A673 (cell line): ENCODE data around the gene GPD1L. TPM values are rescaled to one million over a fixed set of nuclear protein-coding genes. Genes with fewer than 3 reads are reported as not detected.

Experiments used
- BruUV-seq: library from RNA; stranded (reverse); fragments of 400-500 nt; replicated peaks from 2 replicates; lab custom pipeline; 2021; lab: Mats Ljungman, UMichigan
- CTCF ChIA-PET: fragments of 300-600 bp; sonication (Branson Sonifier 250); formaldehyde crosslinking; loops from one replicate; lab custom pipeline; 2022; ENCODE audit warnings: antibody characterized with exemption; lab: Charles Lee
- POLR2A ChIA-PET: fragments of 300-600 bp; sonication (Branson Sonifier 250); formaldehyde crosslinking; loops from one replicate; lab custom pipeline; 2022; ENCODE audit warnings: antibody characterized with exemption; ENCODE audit not compliant: low non-redundant PET; lab: Charles Lee
- DNase-seq: peaks from one replicate; pipeline ENCODE4 v3.0.0-alpha.2; 2015; ENCODE audit warnings: low spot score
- H3K27ac ChIP-seq: fragments of 200-600 bp; sonication (generic); 2 replicates; pipeline ENCODE4 v1.5.1; 2016; ENCODE audit warnings: mixed run types, low read depth, mild to moderate bottlenecking, mixed read lengths, antibody characterized with exemption, low read length; ENCODE audit not compliant: poor library complexity, severe bottlenecking
- H3K27me3 ChIP-seq: fragments of 200-600 bp; sonication (generic); replicated peaks from 2 replicates; pipeline ENCODE4 v1.6.1; 2017; ENCODE audit warnings: mixed run types, low read depth, mild to moderate bottlenecking, mixed read lengths, antibody characterized with exemption, low read length; ENCODE audit not compliant: insufficient read depth, poor library complexity
- H3K36me3 ChIP-seq: fragments of 200-600 bp; sonication (generic); 2 replicates; pipeline ENCODE4 v1.6.1; 2016; ENCODE audit warnings: mixed run types, mild to moderate bottlenecking, mixed read lengths, antibody characterized with exemption, low read length; ENCODE audit not compliant: insufficient read depth, poor library complexity, severe bottlenecking
- H3K4me1 ChIP-seq: fragments of 200-600 bp; sonication (generic); 2 replicates; pipeline ENCODE4 v1.6.1; 2017; ENCODE audit warnings: mixed run types, mild to moderate bottlenecking, mixed read lengths, antibody characterized with exemption, low read length; ENCODE audit not compliant: insufficient read depth, poor library complexity, severe bottlenecking
- H3K4me3 ChIP-seq: fragments of 200-600 bp; sonication (generic); 2 replicates; pipeline ENCODE4 v1.5.1; 2016; ENCODE audit warnings: low read depth, mixed run types, mild to moderate bottlenecking, mixed read lengths, low read length; ENCODE audit not compliant: poor library complexity, severe bottlenecking
- H3K9me3 ChIP-seq: fragments of 200-600 bp; sonication (generic); 2 replicates; pipeline ENCODE4 v1.6.1; 2016; ENCODE audit warnings: mixed run types, low read depth, mild to moderate bottlenecking, mixed read lengths, antibody characterized with exemption, low read length; ENCODE audit not compliant: poor library complexity, severe bottlenecking
- EZH2 ChIP-seq: fragments of 200-600 bp; sonication (generic); IDR thresholded peaks from 2 replicates; pipeline ENCODE4 v1.6.1; 2017; ENCODE audit warnings: borderline replicate concordance, low read depth, mild to moderate bottlenecking, mixed read lengths, antibody characterized with exemption, low read length; ENCODE audit not compliant: poor library complexity, severe bottlenecking
- intact Hi-C: fragments of 100-400 bp; cut with micrococcal nuclease; formaldehyde crosslinking; loops from one replicate; pipeline ENCODE4 v1.10.0; 2022; ENCODE audit not compliant: unreplicated experiment
- total RNA-seq: library from RNA; stranded (reverse); gene quantifications from 2 replicates; pipeline ENCODE4 v1.2.3, GENCODE V29; 2021
- TF ChIP-seq, protein P1 (sequence below): fragments of 300-800, 200-600 bp; sonication (generic); conservative IDR thresholded peaks from 2 replicates; pipeline ENCODE4 v1.5.1; 2017; ENCODE audit warnings: low read depth, mild to moderate bottlenecking, antibody characterized with exemption, low read length, moderate library complexity, mixed read lengths

GPD1L gene
- total RNA-seq, 1 experiment from 2014 or later: 9.9 TPM

DNA sequence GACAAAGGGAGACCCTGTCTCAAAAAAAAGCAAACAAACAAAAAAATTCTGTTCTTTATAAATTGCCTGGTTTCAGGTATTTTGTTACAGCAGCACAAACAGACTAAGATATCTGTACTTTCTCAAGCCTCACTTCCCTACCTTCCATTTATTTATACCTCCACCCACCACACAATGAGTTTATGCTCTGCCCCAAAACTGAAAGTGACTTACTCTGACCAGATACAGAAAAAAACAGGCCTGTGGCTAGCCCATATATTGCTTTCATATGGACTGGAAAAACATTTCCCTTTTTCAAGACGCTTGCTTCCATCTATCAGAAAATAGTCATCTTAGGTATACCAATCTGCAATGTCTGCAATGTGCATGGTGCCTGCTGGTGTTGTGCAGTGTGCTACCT, 8.7 kb upstream of the GPD1L start:
- peaks cover 6% of the 10 kb centered on the region for H3K9me3 ChIP-seq
- CTCF ChIA-PET: no interaction called here
- TF ChIP-seq, protein P1, sequence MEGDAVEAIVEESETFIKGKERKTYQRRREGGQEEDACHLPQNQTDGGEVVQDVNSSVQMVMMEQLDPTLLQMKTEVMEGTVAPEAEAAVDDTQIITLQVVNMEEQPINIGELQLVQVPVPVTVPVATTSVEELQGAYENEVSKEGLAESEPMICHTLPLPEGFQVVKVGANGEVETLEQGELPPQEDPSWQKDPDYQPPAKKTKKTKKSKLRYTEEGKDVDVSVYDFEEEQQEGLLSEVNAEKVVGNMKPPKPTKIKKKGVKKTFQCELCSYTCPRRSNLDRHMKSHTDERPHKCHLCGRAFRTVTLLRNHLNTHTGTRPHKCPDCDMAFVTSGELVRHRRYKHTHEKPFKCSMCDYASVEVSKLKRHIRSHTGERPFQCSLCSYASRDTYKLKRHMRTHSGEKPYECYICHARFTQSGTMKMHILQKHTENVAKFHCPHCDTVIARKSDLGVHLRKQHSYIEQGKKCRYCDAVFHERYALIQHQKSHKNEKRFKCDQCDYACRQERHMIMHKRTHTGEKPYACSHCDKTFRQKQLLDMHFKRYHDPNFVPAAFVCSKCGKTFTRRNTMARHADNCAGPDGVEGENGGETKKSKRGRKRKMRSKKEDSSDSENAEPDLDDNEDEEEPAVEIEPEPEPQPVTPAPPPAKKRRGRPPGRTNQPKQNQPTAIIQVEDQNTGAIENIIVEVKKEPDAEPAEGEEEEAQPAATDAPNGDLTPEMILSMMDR: no peak
- TF ChIP-seq EZH2: no peak
- no peaks in the 10 kb centered on the region for H3K27me3 ChIP-seq
- POLR2A ChIA-PET: no interaction called here
- no peaks in the 10 kb centered on the region for H3K4me1 ChIP-seq
- no peak overlapping the region for H3K27ac ChIP-seq
- no peak for DNase-seq
- BruUV-seq: no TSS peak
- intact Hi-C loops: no loop called here
- no peaks in the 10 kb centered on the region for H3K36me3 ChIP-seq
- H3K4me3 ChIP-seq: no peak overlapping the region

GRCh38 chr3:32098528-32098927, 7.9 kb upstream of the GPD1L start:
- peaks cover 8% of the 10 kb centered on the region for H3K9me3 ChIP-seq
- H3K27me3 ChIP-seq: no peaks in the 10 kb centered on the region
- POLR2A ChIA-PET: no interaction called here
- TF ChIP-seq, protein P1: no peak
- TF ChIP-seq EZH2: no peak
- H3K4me1 ChIP-seq: no peaks in the 10 kb centered on the region
- H3K27ac ChIP-seq: no peak overlapping the region
- DNase-seq: no peak
- CTCF ChIA-PET: no interaction called here
- no TSS peak for BruUV-seq
- intact Hi-C loops: no loop called here
- H3K4me3 ChIP-seq: no peak overlapping the region
- H3K36me3 ChIP-seq: no peaks in the 10 kb centered on the region

GRCh38 chr3:32100465-32100864, 6.0 kb upstream of the GPD1L start:
- Histone ChIP-seq H3K4me1 (no peaks in the 10 kb centered on the region), H3K27me3 (no peaks in the 10 kb centered on the region), H3K27ac (no peak overlapping the region), H3K36me3 (no peaks in the 10 kb centered on the region), H3K9me3 (peaks cover 8% of the 10 kb centered on the region), H3K4me3 (no peak overlapping the region)
- intact Hi-C loops: no loop called here
- BruUV-seq: no TSS peak
- CTCF ChIA-PET: no interaction called here
- no peak for DNase-seq
- POLR2A ChIA-PET: no interaction called here
- TF ChIP-seq EZH2: no peak
- TF ChIP-seq, protein P1: no peak
